ENCODE results near the gene TMEM179. TPM values are rescaled to one million over a fixed set of nuclear protein-coding genes. Genes with fewer than 3 reads are reported as not detected.

The TMEM179 gene
- total RNA-seq, 1 experiment from 2014 or later, result 11.4 TPM

DNA sequence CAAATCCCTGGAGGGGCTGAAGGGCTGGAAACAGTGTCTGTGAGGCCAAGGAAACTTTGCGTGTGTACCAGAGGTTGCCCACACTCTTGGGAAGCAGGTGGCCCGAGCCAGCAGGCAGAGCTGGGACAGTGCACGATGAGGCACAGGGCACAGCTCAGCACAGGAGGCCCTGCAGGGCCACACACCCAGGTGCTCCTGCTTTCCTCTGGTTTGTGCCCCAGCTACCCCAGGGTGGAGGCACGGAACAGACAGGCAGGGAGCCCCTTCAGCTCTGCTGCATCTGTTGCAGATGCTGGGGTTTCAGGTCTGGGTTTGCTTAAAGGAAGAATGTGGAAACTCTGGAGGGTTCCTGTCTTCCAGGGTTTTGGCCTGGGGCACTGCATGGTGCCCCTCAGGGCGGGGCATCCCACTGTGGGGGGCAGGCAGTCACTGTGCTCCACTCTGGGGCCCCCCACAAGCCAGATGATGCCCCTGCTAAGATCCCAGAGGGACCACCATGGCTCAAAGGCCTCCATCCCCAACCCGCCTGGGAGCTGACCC, 8.6 kb downstream of the TMEM179 start:
- H3K4me3 Mint-ChIP-seq, result no peak overlapping the region
- WGBS (ENCODE audit: extremely low coverage, insufficient read length, low lambda C conversion rate), result no CpG with 5 or more reads among the region's 6 CpGs
- no peak overlapping the region for H3K9ac ChIP-seq (ENCODE audit: extremely low read depth, insufficient read length, low read length)

More for the DNA sequence above, 8.6 kb downstream of the TMEM179 start:
- no peaks in the 10 kb centered on the region for H3K4me1 ChIP-seq (ENCODE audit: insufficient read depth, low read length)
- no peaks in the 10 kb centered on the region for H3K79me2 ChIP-seq (ENCODE audit: insufficient read depth, low read length)
- no peak overlapping the region; the same call in 1 of the 2 replicates for H3K14ac ChIP-seq (ENCODE audit: insufficient read depth, low read length)
- no peak overlapping the region for H2BK15ac ChIP-seq (ENCODE audit: low read depth, low read length)
- H4K5ac ChIP-seq (ENCODE audit: insufficient read length, low read depth, low read length), result no peak overlapping the region
- no peak overlapping the region for H2BK12ac ChIP-seq (ENCODE audit: insufficient read length, low read depth, low read length)
- no peaks in the 10 kb centered on the region for H4K20me1 ChIP-seq (ENCODE audit: control insufficient read depth, insufficient read depth, insufficient read length)
- no peak overlapping the region for H3K27ac ChIP-seq (ENCODE audit: insufficient read length, low read depth, low read length)
- DNase-seq, result no peak
- peaks cover 0 to 3% of the 10 kb centered on the region in 2 experiments; a peak in 1 of 4 replicates for H3K4me1 Mint-ChIP-seq
- H3K27me3 ChIP-seq (ENCODE audit: insufficient read depth, low read length), result no peaks in the 10 kb centered on the region
- no peak overlapping the region for H3K4ac ChIP-seq (ENCODE audit: low read depth, low read length)
- no peak overlapping the region for H2BK120ac ChIP-seq (ENCODE audit: low read depth, low read length, poor library complexity, severe bottlenecking)
- no peaks in the 10 kb centered on the region for H3K9me3 ChIP-seq (ENCODE audit: control insufficient read depth, low read depth, low read length)
- H4K8ac ChIP-seq (replicated peaks; ENCODE audit: insufficient read length, low read depth, low read length), result no peak overlapping the region
- peaks cover 9% of the 10 kb centered on the region for H3K27me3 Mint-ChIP-seq (ENCODE audit: low read depth)
- H3K18ac ChIP-seq (ENCODE audit: insufficient read length, low read depth, low read length), result no peak overlapping the region
- no peaks in the 10 kb centered on the region for H3K36me3 Mint-ChIP-seq (ENCODE audit: insufficient read depth in 1 of 3, low read depth in 3 of 3)
- no peak overlapping the region for H2BK5ac ChIP-seq (ENCODE audit: insufficient read length, low read length)
- H4K91ac ChIP-seq (ENCODE audit: insufficient read length, low read depth, low read length), result no peak overlapping the region
- H3K56ac ChIP-seq (ENCODE audit: insufficient read length, low read depth, low read length), result no peak overlapping the region
- no peak overlapping the region for H2AK5ac ChIP-seq (ENCODE audit: insufficient read length, low read length)
- H3K4me2 ChIP-seq (ENCODE audit: insufficient read depth, insufficient read length, low read length), result no peak overlapping the region
- no peaks in the 10 kb centered on the region; a peak in 1 of 5 replicates for H3K9me3 Mint-ChIP-seq
- H3K23me2 ChIP-seq (ENCODE audit: insufficient read length, low read depth, low read length, poor library complexity, severe bottlenecking), result no peaks in the 10 kb centered on the region
- no peaks in the 10 kb centered on the region for H3K79me1 ChIP-seq (ENCODE audit: insufficient read depth, low read depth, low read length, poor library complexity, severe bottlenecking)
- H2AFZ ChIP-seq (ENCODE audit: low read length), result no peak overlapping the region
- H2BK20ac ChIP-seq (ENCODE audit: low read depth, low read length, poor library complexity, severe bottlenecking), result no peak overlapping the region
- TF ChIP-seq, protein P1, sequence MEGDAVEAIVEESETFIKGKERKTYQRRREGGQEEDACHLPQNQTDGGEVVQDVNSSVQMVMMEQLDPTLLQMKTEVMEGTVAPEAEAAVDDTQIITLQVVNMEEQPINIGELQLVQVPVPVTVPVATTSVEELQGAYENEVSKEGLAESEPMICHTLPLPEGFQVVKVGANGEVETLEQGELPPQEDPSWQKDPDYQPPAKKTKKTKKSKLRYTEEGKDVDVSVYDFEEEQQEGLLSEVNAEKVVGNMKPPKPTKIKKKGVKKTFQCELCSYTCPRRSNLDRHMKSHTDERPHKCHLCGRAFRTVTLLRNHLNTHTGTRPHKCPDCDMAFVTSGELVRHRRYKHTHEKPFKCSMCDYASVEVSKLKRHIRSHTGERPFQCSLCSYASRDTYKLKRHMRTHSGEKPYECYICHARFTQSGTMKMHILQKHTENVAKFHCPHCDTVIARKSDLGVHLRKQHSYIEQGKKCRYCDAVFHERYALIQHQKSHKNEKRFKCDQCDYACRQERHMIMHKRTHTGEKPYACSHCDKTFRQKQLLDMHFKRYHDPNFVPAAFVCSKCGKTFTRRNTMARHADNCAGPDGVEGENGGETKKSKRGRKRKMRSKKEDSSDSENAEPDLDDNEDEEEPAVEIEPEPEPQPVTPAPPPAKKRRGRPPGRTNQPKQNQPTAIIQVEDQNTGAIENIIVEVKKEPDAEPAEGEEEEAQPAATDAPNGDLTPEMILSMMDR (conservative IDR thresholded peaks at IDR 0.05), result no peak
- no peak overlapping the region for H3K23ac ChIP-seq (ENCODE audit: insufficient read length, low read depth, low read length)
- H3T11ph ChIP-seq (ENCODE audit: low read length), result no peak overlapping the region
- 0 out of 7 replicates have a peak overlapping the region, but pooled peaks of 1 of the 3 experiments have one; percentile 92 for H3K27ac Mint-ChIP-seq

All from H9 (cell line).